ENCODE measurements around the gene TRMT1. TPM values are rescaled to one million over a fixed set of nuclear protein-coding genes. Genes with fewer than 3 reads are reported as not detected.

The TRMT1 gene
- total RNA-seq, 4 donors from 2014 or later: 25.7 to 30.0 (median 28.7) TPM

DNA sequence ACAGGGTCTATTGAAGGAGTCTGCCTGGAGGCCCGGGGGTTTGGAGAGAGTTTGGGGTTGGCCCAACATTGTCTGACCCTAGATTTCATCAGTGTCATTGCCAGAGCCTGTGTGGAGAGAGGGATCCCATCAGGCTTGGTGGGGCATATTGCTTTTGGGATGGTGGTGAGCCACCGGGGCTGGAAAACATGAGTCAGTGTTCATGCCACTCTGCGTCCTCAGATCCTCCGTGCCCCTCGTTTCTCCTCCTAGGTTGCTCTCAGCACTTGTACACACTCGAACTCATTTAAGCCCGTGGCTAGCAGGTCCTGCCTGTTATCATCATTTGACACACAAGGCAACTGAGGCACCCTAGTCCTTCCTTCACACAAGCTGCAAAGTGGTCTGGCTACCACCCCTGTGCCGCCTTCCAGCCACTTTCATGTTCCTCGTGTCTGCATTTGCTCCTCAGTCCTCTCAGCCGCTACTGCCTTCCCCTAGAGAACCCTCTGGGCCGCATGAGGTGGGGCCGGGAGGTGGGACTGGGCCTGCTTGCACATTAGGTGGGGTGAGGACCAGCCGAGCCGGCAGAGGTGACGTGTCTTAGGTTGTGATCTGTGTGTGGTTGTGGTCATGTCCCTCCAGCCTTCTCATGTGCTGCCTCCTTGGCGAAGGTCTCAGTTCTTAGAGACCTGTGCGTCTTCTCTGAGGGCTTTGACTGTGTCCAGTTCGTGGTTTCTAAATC is 5.2 kb upstream of the TRMT1 start:
- peaks cover 3 to 41% (median 22%) of the 10 kb centered on the region in 3 donors for H3K4me1 ChIP-seq
- no peaks in the 10 kb centered on the region for H3K27me3 ChIP-seq
- no peak overlapping the region for H3K27ac ChIP-seq
- no peak overlapping the region for H3K4me3 ChIP-seq
- no peaks in the 10 kb centered on the region for H3K9me3 ChIP-seq
- TF ChIP-seq POLR2A (IDR thresholded peaks at IDR 0.05) (no peak), EP300 (IDR thresholded peaks at IDR 0.05) (no peak), POLR2AphosphoS5 (IDR thresholded peaks at IDR 0.05) (no peak)
- TF ChIP-seq, protein P1, sequence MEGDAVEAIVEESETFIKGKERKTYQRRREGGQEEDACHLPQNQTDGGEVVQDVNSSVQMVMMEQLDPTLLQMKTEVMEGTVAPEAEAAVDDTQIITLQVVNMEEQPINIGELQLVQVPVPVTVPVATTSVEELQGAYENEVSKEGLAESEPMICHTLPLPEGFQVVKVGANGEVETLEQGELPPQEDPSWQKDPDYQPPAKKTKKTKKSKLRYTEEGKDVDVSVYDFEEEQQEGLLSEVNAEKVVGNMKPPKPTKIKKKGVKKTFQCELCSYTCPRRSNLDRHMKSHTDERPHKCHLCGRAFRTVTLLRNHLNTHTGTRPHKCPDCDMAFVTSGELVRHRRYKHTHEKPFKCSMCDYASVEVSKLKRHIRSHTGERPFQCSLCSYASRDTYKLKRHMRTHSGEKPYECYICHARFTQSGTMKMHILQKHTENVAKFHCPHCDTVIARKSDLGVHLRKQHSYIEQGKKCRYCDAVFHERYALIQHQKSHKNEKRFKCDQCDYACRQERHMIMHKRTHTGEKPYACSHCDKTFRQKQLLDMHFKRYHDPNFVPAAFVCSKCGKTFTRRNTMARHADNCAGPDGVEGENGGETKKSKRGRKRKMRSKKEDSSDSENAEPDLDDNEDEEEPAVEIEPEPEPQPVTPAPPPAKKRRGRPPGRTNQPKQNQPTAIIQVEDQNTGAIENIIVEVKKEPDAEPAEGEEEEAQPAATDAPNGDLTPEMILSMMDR (IDR thresholded peaks at IDR 0.05): no peak
- H3K36me3 ChIP-seq: peaks cover 0 to 22% of the 10 kb centered on the region in 2 donors
- no peak for ATAC-seq
- WGBS, 2 donors (ENCODE audit: low coverage in 1 of 2): 53 to 76% methylated on average over 3 to 5 of the region's 18 CpGs

DNA sequence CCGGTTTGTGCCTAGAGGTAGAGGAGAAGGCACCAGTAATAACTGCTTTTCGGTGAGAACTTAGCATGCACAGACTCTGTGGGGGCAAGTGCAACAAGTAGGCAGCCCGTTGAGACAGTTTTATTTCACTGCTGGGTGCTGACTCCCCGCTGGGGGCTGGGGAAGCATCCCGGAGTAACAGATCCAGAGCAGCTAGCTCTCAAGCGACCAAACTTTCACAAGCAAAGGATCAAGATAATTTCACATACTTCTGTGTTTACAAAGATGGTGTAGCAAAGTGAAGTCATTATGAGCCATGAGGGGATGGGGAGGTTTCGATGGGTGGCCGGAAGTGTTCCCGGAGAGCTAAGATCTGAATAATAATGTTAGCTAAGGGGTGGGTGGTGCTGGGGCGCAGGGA is 4.3 kb upstream of the TRMT1 start:
- H3K4me1 ChIP-seq: peaks cover 3 to 46% (median 25%) of the 10 kb centered on the region in 3 donors

DNA sequence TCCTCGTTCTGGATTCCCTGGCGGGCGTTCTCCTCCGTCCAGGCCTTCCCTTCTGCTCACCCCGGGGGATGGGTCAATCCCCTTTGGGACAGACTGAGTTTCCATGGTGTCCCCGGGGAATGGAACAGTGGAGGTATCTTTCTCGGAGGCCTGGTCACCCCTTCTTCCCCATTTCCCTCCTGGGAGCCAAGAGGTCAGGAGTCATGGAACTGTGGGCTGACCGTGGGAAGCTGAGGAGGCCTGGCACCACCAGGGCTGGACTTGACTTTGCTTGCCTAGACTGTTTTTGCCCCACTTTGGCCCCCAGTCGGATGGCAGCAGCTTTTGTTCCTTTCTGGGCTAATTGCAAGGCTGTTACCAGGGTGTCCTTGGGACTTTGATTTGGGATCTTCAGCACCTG is 3.5 kb upstream of the TRMT1 start:
- no peak for ATAC-seq
- TF ChIP-seq POLR2A (IDR thresholded peaks at IDR 0.05) (no peak), EP300 (IDR thresholded peaks at IDR 0.05) (no peak), POLR2AphosphoS5 (IDR thresholded peaks at IDR 0.05) (no peak)
- TF ChIP-seq, protein P1 (IDR thresholded peaks at IDR 0.05): no peak
- WGBS, 2 donors (ENCODE audit: low coverage in 1 of 2): 33% methylated on average over 1 of the region's 9 CpGs; no CpG with 5 or more reads in 1 of the 2 donors
- Histone ChIP-seq H3K4me3 (no peak overlapping the region), H3K9me3 (no peaks in the 10 kb centered on the region), H3K36me3 (peaks cover 0 to 18% of the 10 kb centered on the region in 2 donors), H3K27me3 (no peaks in the 10 kb centered on the region), H3K4me1 (peaks cover 3 to 54% (median 31%) of the 10 kb centered on the region in 3 donors), H3K27ac (no peak overlapping the region)

More for the DNA sequence above, 4.3 kb upstream of the TRMT1 start:
- WGBS, 2 donors (ENCODE audit: low coverage in 1 of 2): 47 to 76% methylated on average over 4 to 7 of the region's 10 CpGs
- Histone ChIP-seq H3K27me3 (no peaks in the 10 kb centered on the region), H3K27ac (no peak overlapping the region), H3K9me3 (no peaks in the 10 kb centered on the region), H3K36me3 (peaks cover 0 to 15% of the 10 kb centered on the region in 2 donors), H3K4me3 (no peak overlapping the region)
- TF ChIP-seq, protein P1 (IDR thresholded peaks at IDR 0.05): no peak
- TF ChIP-seq POLR2A (IDR thresholded peaks at IDR 0.05) (no peak), EP300 (IDR thresholded peaks at IDR 0.05) (no peak), POLR2AphosphoS5 (IDR thresholded peaks at IDR 0.05) (no peak)
- no peak for ATAC-seq

DNA sequence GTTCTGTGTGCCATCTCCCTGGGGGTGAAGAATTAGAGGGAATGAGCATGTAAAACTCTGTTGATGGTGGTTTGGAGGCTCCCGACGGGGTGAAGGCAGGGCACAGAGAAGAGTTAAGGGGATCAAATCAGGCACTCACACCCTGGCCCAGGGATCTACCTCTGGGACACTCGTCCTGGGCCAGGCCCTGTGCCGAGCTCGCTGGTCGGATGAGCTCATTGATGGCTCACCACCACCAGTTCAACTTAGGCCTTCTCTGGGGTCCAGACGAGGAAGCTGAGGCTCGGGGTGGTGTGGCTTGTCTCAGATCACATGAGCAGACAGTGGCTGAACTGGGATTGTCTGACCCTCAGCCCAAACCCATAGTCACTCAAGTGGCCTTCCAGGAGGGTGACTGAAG is 3.1 kb upstream of the TRMT1 start:
- H3K27me3 ChIP-seq: no peaks in the 10 kb centered on the region
- WGBS, 2 donors (ENCODE audit: low coverage in 1 of 2): 64% methylated on average over 7 of the region's 8 CpGs; no CpG with 5 or more reads in 1 of the 2 donors
- peaks cover 0 to 21% of the 10 kb centered on the region in 2 donors for H3K36me3 ChIP-seq
- no peak for ATAC-seq
- H3K4me3 ChIP-seq: peak overlapping the region in 1 of 2 donors; percentile 98
- H3K27ac ChIP-seq: no peak overlapping the region
- H3K9me3 ChIP-seq: no peaks in the 10 kb centered on the region
- peaks cover 3 to 54% (median 31%) of the 10 kb centered on the region in 3 donors for H3K4me1 ChIP-seq
- TF ChIP-seq, protein P1 (IDR thresholded peaks at IDR 0.05): no peak
- no peak for TF ChIP-seq EP300 (IDR thresholded peaks at IDR 0.05)
- TF ChIP-seq POLR2AphosphoS5 (IDR thresholded peaks at IDR 0.05): no peak
- TF ChIP-seq POLR2A (IDR thresholded peaks at IDR 0.05): no peak

Measured in gastroesophageal sphincter (tissue), 4 donors.